ENCODE data around the gene ADAMTS8.

DNA sequence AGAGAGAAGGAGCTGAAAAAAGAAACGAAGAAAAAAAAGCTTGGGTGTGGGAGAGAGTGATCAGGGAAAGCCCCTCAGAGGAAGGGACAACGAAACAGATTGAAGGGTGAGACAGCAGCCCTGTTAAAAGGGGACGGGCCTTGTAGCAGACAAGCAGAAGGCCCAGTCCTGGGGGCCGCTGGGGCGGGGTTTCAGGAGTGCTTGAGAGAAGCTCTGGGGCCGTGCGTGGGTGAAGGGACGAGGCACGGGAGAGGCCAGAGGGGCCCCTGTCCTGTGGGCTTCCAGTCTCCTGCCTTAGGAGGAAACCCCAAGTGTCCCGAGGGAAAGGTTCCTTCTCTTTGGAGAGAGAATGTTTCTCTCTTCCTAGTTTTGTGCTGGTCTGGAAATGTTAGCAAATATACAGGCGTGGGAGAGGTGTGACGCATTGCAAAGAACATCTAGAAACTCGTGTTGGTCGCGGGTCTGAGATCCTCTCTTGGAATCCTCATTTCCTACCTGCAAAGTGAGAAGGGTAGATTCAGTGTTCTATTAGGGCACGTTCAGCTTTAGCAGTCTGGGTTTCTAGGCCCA is 48.6 kb upstream of the ADAMTS8 start:
- no peak for TF ChIP-seq POLR2A (IDR thresholded peaks at IDR 0.05)
- TF ChIP-seq, protein P1, sequence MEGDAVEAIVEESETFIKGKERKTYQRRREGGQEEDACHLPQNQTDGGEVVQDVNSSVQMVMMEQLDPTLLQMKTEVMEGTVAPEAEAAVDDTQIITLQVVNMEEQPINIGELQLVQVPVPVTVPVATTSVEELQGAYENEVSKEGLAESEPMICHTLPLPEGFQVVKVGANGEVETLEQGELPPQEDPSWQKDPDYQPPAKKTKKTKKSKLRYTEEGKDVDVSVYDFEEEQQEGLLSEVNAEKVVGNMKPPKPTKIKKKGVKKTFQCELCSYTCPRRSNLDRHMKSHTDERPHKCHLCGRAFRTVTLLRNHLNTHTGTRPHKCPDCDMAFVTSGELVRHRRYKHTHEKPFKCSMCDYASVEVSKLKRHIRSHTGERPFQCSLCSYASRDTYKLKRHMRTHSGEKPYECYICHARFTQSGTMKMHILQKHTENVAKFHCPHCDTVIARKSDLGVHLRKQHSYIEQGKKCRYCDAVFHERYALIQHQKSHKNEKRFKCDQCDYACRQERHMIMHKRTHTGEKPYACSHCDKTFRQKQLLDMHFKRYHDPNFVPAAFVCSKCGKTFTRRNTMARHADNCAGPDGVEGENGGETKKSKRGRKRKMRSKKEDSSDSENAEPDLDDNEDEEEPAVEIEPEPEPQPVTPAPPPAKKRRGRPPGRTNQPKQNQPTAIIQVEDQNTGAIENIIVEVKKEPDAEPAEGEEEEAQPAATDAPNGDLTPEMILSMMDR (IDR thresholded peaks at IDR 0.05), result no peak

All from heart left ventricle (tissue), 13 donors.